ENCODE data around the gene USP17L5.
"Not testable (repeated sequence)": the region's sequence is repeated elsewhere in the genome, so short reads cannot be mapped to it uniquely, and the experiment has no call there.

Gene USP17L5, protein sequence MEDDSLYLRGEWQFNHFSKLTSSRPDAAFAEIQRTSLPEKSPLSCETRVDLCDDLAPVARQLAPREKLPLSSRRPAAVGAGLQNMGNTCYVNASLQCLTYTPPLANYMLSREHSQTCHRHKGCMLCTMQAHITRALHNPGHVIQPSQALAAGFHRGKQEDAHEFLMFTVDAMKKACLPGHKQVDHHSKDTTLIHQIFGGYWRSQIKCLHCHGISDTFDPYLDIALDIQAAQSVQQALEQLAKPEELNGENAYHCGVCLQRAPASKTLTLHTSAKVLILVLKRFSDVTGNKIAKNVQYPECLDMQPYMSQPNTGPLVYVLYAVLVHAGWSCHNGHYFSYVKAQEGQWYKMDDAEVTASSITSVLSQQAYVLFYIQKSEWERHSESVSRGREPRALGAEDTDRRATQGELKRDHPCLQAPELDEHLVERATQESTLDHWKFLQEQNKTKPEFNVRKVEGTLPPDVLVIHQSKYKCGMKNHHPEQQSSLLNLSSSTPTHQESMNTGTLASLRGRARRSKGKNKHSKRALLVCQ

DNA sequence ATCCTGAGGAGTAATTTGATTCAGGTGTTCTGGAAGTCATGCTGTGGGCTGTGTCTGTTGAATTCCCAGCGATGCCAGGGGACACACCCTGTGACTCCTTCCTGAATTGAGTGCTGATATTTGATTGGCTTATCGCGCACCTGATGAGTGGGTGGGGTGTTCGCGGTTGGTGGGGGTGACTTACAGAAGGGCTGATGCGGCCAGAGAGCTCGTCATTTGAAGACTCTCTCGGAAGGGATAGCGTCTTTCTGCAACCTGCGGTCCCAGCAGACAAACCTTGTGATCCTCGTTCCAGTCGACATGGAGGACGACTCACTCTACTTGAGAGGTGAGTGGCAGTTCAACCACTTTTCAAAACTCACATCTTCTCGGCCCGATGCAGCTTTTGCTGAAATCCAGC, at the start of gene USP17L5:
Gene USP17L5, plus strand, starts transcription at position 301 of the 400 bp plus-strand sequence. Its CDS starts 0 bp downstream, at position 301.
- DNase-seq (ENCODE audit: low spot score) = not testable (repeated sequence)

DNA sequence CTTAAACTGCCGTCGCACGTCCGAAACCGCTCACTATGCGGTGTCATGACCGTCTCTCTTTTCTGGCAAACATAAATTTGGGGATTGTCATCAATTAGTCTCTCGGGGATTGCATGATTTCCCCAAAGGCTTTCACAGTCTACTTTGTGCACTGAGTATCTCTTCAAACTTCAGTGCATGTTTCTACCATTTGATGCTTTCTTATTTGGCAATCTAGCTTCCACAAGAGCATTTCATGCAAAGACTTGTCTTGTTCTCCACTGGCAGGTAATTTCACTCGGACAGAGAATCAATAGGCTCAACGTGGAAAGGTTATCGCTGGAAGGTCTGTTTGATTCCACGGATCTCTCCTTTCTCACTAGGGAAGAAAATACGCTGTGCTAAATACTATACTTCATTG, 15.0 kb upstream of the USP17L5 start:
- DNase-seq (ENCODE audit: low spot score) = not testable (repeated sequence)

DNA sequence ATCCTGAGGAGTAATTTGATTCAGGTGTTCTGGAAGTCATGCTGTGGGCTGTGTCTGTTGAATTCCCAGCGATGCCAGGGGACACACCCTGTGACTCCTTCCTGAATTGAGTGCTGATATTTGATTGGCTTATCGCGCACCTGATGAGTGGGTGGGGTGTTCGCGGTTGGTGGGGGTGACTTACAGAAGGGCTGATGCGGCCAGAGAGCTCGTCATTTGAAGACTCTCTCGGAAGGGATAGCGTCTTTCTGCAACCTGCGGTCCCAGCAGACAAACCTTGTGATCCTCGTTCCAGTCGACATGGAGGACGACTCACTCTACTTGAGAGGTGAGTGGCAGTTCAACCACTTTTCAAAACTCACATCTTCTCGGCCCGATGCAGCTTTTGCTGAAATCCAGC, 14.3 kb upstream of the USP17L5 start, which contains the start of gene USP17L24:
Gene USP17L24, plus strand, starts transcription at position 301 of the 400 bp plus-strand sequence. Its CDS starts 0 bp downstream, at position 301.
- not testable (repeated sequence) for DNase-seq (ENCODE audit: low spot score)

DNA sequence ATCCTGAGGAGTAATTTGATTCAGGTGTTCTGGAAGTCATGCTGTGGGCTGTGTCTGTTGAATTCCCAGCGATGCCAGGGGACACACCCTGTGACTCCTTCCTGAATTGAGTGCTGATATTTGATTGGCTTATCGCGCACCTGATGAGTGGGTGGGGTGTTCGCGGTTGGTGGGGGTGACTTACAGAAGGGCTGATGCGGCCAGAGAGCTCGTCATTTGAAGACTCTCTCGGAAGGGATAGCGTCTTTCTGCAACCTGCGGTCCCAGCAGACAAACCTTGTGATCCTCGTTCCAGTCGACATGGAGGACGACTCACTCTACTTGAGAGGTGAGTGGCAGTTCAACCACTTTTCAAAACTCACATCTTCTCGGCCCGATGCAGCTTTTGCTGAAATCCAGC, 9.6 kb upstream of the USP17L5 start, which contains the start of gene USP17L25:
Gene USP17L25, plus strand, starts transcription at position 301 of the 400 bp plus-strand sequence. Its CDS starts 0 bp downstream, at position 301.
- DNase-seq (ENCODE audit: low spot score) = not testable (repeated sequence)

DNA sequence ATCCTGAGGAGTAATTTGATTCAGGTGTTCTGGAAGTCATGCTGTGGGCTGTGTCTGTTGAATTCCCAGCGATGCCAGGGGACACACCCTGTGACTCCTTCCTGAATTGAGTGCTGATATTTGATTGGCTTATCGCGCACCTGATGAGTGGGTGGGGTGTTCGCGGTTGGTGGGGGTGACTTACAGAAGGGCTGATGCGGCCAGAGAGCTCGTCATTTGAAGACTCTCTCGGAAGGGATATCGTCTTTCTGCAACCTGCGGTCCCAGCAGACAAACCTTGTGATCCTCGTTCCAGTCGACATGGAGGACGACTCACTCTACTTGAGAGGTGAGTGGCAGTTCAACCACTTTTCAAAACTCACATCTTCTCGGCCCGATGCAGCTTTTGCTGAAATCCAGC, 4.8 kb upstream of the USP17L5 start, which contains the start of gene USP17L26:
Gene USP17L26, plus strand, starts transcription at position 301 of the 400 bp plus-strand sequence. Its CDS starts 0 bp downstream, at position 301.
- not testable (repeated sequence) for DNase-seq (ENCODE audit: low spot score)

DNA sequence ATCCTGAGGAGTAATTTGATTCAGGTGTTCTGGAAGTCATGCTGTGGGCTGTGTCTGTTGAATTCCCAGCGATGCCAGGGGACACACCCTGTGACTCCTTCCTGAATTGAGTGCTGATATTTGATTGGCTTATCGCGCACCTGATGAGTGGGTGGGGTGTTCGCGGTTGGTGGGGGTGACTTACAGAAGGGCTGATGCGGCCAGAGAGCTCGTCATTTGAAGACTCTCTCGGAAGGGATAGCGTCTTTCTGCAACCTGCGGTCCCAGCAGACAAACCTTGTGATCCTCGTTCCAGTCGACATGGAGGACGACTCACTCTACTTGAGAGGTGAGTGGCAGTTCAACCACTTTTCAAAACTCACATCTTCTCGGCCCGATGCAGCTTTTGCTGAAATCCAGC, 4.6 kb downstream of the USP17L5 start, which contains the start of gene USP17L27:
Gene USP17L27, plus strand, starts transcription at position 301 of the 400 bp plus-strand sequence. Its CDS starts 0 bp downstream, at position 301.
- DNase-seq (ENCODE audit: low spot score) = not testable (repeated sequence)

DNA sequence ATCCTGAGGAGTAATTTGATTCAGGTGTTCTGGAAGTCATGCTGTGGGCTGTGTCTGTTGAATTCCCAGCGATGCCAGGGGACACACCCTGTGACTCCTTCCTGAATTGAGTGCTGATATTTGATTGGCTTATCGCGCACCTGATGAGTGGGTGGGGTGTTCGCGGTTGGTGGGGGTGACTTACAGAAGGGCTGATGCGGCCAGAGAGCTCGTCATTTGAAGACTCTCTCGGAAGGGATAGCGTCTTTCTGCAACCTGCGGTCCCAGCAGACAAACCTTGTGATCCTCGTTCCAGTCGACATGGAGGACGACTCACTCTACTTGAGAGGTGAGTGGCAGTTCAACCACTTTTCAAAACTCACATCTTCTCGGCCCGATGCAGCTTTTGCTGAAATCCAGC, 9.4 kb downstream of the USP17L5 start, which contains the start of gene USP17L28:
Gene USP17L28, plus strand, starts transcription at position 301 of the 400 bp plus-strand sequence. Its CDS starts 0 bp downstream, at position 301.
- DNase-seq (ENCODE audit: low spot score) = not testable (repeated sequence)

DNA sequence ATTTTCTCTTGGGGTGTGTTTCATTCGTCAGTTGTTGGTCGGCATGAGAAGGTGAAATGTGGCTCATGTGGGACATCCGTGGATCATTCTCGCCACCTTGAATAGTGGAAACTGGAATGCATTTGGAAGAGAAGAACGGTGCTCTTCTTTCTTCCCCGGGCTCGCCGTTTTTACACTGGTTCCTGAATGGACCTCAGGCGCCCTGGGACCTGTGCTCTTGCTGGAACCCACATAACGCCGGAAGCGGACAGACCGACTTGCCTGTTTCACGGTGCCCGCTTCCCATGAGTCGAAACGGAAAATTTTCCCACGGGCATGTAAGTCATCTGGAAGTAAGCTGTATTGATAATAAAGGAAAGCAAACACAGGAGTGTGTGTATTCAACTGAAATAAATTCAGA, 11.7 kb downstream of the USP17L5 start:
- DNase-seq (ENCODE audit: low spot score) = not testable (repeated sequence)

DNA sequence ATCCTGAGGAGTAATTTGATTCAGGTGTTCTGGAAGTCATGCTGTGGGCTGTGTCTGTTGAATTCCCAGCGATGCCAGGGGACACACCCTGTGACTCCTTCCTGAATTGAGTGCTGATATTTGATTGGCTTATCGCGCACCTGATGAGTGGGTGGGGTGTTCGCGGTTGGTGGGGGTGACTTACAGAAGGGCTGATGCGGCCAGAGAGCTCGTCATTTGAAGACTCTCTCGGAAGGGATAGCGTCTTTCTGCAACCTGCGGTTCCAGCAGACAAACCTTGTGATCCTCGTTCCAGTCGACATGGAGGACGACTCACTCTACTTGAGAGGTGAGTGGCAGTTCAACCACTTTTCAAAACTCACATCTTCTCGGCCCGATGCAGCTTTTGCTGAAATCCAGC, 14.1 kb downstream of the USP17L5 start, which contains the start of gene USP17L29:
Gene USP17L29, plus strand, starts transcription at position 301 of the 400 bp plus-strand sequence. Its CDS starts 0 bp downstream, at position 301.
- not testable (repeated sequence) for DNase-seq (ENCODE audit: low spot score)

DNA sequence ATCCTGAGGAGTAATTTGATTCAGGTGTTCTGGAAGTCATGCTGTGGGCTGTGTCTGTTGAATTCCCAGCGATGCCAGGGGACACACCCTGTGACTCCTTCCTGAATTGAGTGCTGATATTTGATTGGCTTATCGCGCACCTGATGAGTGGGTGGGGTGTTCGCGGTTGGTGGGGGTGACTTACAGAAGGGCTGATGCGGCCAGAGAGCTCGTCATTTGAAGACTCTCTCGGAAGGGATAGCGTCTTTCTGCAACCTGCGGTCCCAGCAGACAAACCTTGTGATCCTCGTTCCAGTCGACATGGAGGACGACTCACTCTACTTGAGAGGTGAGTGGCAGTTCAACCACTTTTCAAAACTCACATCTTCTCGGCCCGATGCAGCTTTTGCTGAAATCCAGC, 23.6 kb downstream of the USP17L5 start, which contains the start of gene USP17L30:
Gene USP17L30, plus strand, starts transcription at position 301 of the 400 bp plus-strand sequence. Its CDS starts 0 bp downstream, at position 301.
- DNase-seq (ENCODE audit: low spot score) = not testable (repeated sequence)

DNA sequence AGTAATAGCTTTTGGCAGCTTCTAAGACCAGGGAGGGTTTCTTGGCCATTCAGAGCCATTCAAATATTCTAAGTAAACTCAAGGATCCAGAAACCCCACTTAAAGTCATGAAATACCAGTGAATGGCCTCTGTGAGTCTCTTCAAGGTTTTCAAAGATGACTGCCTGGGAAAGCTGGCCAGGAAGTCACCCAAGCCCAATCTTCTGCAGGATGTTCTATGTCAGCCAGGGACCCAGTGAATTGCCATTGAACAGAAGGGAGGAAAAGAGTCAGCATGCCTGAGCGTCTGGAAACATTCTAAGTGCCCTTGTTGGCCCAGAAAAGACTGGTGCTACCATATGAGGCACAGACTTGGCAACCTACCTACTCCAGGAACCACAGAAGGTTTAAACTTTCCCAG, 40.7 kb downstream of the USP17L5 start:
- DNase-seq (ENCODE audit: low spot score) = not testable (repeated sequence)

DNA sequence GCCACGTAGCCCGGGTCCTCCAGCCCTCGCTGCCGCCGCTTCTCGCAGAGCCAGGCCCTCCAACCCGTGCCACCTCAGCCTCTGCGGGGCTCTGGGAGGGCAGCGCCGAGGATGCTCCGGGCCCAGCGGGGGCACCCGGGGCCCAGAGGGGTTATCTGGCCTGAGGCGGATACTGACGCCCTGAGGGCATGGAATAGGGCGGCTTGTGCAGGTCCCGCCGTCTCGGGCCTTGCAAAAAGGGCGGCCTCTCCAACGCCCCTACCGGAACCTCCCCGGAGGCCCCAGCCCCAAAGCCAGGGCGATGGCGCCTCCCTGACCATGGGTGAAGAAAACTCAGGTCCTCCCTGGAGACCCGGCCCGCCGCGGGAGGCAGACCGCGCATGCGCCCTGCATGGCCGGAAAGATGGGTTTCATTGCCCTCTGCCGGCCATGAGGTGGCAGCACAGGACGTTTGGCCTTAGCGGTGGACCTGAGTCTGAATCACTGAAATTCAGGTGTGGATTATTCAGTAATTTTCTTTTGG, 41.9 kb downstream of the USP17L5 start:
- DNase-seq (ENCODE audit: low spot score) = peak; percentile 32

DNA sequence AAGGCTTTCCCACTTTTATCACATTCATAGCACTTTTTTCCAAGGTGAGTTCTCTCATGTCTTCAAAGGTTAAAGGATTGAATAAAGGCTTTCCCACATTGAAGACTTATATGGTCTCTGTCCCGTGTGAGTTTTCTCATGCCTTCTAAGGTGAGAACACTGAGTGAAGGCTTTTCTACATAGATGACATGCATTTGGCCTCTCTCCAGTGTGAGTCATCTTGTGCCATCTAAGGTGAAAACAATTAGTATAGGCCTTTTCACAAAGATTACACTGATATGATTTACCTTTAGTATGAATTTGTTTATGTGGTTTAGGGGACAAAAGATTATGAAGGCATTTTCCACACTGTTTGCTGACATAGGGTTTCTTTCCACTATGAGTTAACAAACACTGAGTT, 44.9 kb downstream of the USP17L5 start:
- no peak for DNase-seq (ENCODE audit: low spot score)

DNA sequence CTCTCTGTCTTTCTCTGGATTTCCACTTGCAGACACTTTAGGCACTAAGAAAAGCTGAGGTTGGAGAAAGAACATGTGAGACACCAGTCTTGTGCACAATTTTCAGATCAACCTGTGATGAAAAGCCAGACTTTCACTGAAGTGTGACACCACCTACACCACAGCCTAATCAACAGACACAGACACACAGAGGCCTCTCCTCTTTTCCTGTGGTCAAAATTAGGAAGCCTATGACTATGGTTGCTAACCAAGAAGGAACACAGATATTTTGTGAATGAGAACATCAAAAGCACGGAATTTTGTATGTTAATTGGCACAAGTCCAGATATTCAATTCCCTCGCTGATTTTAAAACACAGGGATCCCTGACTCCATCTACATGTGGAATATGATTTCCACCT, 49.8 kb downstream of the USP17L5 start:
- not testable (repeated sequence) for DNase-seq (ENCODE audit: low spot score)

Data from D341Med (cell line).